ENCODE data around the gene VKORC1L1.

GRCh38 chr7:65827366-65827765 lies 45.5 kb upstream of the VKORC1L1 start:
- TF ChIP-seq POLR2A (IDR thresholded peaks at IDR 0.05) (no peak), EP300 (IDR thresholded peaks at IDR 0.05) (no peak)

All from sigmoid colon (tissue), 4 donors.